Measurements from ENCODE around the gene GKAP1. TPM values are rescaled to one million over a fixed set of nuclear protein-coding genes. Genes with fewer than 3 reads are reported as not detected.
"Not testable (repeated sequence)": the region's sequence is repeated elsewhere in the genome, so short reads cannot be mapped to it uniquely, and the experiment has no call there.

GKAP1 gene
- total RNA-seq, 3 donors from 2014 or later, result 13.3 to 17.3 (median 13.4) TPM

GRCh38 chr9:83707518-83707767, 110.1 kb downstream of the GKAP1 start:
- Histone ChIP-seq H3K27ac (peak overlapping the region; percentile 99 to 100), H3K9me3 (no peaks in the 10 kb centered on the region), H3K36me3 (no peaks in the 10 kb centered on the region), H3K27me3 (no peaks in the 10 kb centered on the region), H3K4me1 (no peaks in the 10 kb centered on the region), H3K4me3 (peak overlapping the region; percentile 88 to 98 (median 96))
- intact Hi-C loops (cut with DNase I; ENCODE audit: low total_unique reads), result no loop called here
- TF ChIP-seq POLR2A (IDR thresholded peaks at IDR 0.05), result no peak
- no peak for TF ChIP-seq POLR2AphosphoS5 (IDR thresholded peaks at IDR 0.05)
- TF ChIP-seq CTCF (IDR thresholded peaks at IDR 0.05), result no peak
- DNase-seq (ENCODE audit: low spot score in 2 of 2), result peak in 1 of 2 donors; percentile 67

GRCh38 chr9:83706676-83707517, 110.7 kb downstream of the GKAP1 start:
- TF ChIP-seq CTCF (IDR thresholded peaks at IDR 0.05) (no peak), POLR2A (IDR thresholded peaks at IDR 0.05) (no peak), POLR2AphosphoS5 (IDR thresholded peaks at IDR 0.05) (no peak)
- H3K36me3 ChIP-seq, result no peaks in the 10 kb centered on the region
- H3K27me3 ChIP-seq, result no peaks in the 10 kb centered on the region
- H3K4me1 ChIP-seq, result no peaks in the 10 kb centered on the region
- H3K4me3 ChIP-seq, result peak overlapping the region; percentile 88 to 98 (median 96)
- peak; percentile 28 to 55 for DNase-seq (ENCODE audit: low spot score in 2 of 2)
- no peaks in the 10 kb centered on the region for H3K9me3 ChIP-seq
- H3K27ac ChIP-seq, result peak overlapping the region; percentile 99 to 100
- intact Hi-C loops (cut with DNase I; ENCODE audit: low total_unique reads), result no loop called here

- H3K9me3 ChIP-seq; DNase-seq (ENCODE audit: low spot score in 2 of 2); H3K27me3 ChIP-seq; H3K27ac ChIP-seq; H3K4me1 ChIP-seq; H3K36me3 ChIP-seq; intact Hi-C loops (cut with DNase I; ENCODE audit: low total_unique reads): not testable (repeated sequence)
- peak overlapping the region in 1 of 3 donors; percentile 12 for H3K4me3 ChIP-seq
These were observed 112.3 kb downstream of the GKAP1 start for GRCh38 chr9:83705219-83705651.

- no peaks in the 10 kb centered on the region for H3K27me3 ChIP-seq
- no peak for DNase-seq (ENCODE audit: low spot score in 2 of 2)
- no peak overlapping the region for H3K4me3 ChIP-seq
- H3K9me3 ChIP-seq, result no peaks in the 10 kb centered on the region
- intact Hi-C loops (cut with DNase I; ENCODE audit: low total_unique reads), result no loop called here
- TF ChIP-seq POLR2AphosphoS5 (IDR thresholded peaks at IDR 0.05), result no peak
- TF ChIP-seq CTCF (IDR thresholded peaks at IDR 0.05), result no peak
- no peak for TF ChIP-seq POLR2A (IDR thresholded peaks at IDR 0.05)
- H3K4me1 ChIP-seq, result no peaks in the 10 kb centered on the region
- H3K36me3 ChIP-seq, result no peaks in the 10 kb centered on the region
- no peak overlapping the region for H3K27ac ChIP-seq
These were observed 115.8 kb downstream of the GKAP1 start for GRCh38 chr9:83701769-83702168.

GRCh38 chr9:83701286-83701685, 116.3 kb downstream of the GKAP1 start:
- intact Hi-C loops (cut with DNase I; ENCODE audit: low total_unique reads), result no loop called here

More at GRCh38 chr9:83701286-83701685, 116.3 kb downstream of the GKAP1 start:
- no peak for TF ChIP-seq POLR2A (IDR thresholded peaks at IDR 0.05)
- TF ChIP-seq POLR2AphosphoS5 (IDR thresholded peaks at IDR 0.05), result no peak
- TF ChIP-seq CTCF (IDR thresholded peaks at IDR 0.05), result no peak
- Histone ChIP-seq H3K4me1 (no peaks in the 10 kb centered on the region), H3K4me3 (no peak overlapping the region), H3K27ac (no peak overlapping the region), H3K9me3 (no peaks in the 10 kb centered on the region), H3K36me3 (no peaks in the 10 kb centered on the region), H3K27me3 (no peaks in the 10 kb centered on the region)
- no peak for DNase-seq (ENCODE audit: low spot score in 2 of 2)
